Measurements from ENCODE around the gene HDAC9.

The HDAC9 gene

DNA sequence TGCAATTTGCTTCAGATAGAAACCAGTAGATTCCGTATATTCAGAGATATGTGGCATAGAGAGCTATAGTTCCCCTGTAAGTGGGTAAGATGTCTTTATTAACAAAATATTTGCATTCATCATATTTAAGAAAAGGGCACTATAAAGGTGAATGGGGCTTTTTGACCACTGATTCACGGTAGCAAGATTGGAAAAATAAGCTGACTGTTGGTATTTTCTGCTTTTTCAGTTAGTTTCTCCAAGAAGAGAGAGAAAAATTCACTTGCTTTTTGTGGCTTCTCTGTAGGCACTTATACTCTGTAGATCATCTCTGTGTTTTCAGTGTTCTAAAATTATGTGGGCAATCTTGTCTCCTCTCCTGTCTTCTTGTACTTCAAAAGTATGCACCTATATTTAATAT is 376.8 kb downstream of the HDAC9 start:
- no peak overlapping the region for H3K4me3 ChIP-seq (ENCODE audit: low read depth, low read length)
- DNase-seq (ENCODE audit: low read depth, low spot score), result no peak
- ChIA-PET CTCF (interaction anchor here (1.5 kb wide), 1 partner anchor 242 kb away, joined by 3 read pairs; no protein-coding TSS in a partner anchor), POLR2A (no interaction called here)
- TF ChIP-seq, protein P1, sequence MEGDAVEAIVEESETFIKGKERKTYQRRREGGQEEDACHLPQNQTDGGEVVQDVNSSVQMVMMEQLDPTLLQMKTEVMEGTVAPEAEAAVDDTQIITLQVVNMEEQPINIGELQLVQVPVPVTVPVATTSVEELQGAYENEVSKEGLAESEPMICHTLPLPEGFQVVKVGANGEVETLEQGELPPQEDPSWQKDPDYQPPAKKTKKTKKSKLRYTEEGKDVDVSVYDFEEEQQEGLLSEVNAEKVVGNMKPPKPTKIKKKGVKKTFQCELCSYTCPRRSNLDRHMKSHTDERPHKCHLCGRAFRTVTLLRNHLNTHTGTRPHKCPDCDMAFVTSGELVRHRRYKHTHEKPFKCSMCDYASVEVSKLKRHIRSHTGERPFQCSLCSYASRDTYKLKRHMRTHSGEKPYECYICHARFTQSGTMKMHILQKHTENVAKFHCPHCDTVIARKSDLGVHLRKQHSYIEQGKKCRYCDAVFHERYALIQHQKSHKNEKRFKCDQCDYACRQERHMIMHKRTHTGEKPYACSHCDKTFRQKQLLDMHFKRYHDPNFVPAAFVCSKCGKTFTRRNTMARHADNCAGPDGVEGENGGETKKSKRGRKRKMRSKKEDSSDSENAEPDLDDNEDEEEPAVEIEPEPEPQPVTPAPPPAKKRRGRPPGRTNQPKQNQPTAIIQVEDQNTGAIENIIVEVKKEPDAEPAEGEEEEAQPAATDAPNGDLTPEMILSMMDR (IDR thresholded peaks at IDR 0.05; ENCODE audit: insufficient read depth, low read length, missing control alignments), result no peak

- ChIA-PET CTCF (interaction anchor here (0.6 to 1.7 kb wide), 6 partner anchors 14 to 226 kb away, joined by 3 to 5 read pairs (median 3); no protein-coding TSS in a partner anchor), POLR2A (no interaction called here)
- H3K4me3 ChIP-seq (ENCODE audit: low read depth, low read length), result no peak overlapping the region
- TF ChIP-seq, protein P1 (IDR thresholded peaks at IDR 0.05; ENCODE audit: insufficient read depth, low read length, missing control alignments), result peak; percentile 64
- DNase-seq (ENCODE audit: low read depth, low spot score), result no peak
Observed at GRCh38 chr7:18873734-18874336, 378.3 kb downstream of the HDAC9 start.

DNA sequence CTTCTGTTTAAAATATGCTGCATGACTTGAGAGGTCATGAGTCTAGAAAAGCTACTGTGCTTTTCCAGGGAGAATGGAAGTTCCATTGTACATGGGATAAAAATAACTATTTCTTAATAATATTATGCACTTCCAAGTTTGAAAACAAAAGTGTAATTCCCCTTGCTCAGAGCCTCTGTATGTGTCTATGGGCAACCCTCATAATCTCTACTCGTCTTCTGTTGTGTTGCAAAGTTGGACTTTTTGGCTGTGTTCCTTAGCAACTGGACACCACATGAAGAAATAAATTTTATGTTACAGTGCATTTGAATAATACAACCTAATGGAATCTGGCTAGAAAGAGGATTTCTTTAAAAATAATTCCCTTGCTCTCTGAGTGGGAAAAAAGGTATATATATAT is 379.3 kb downstream of the HDAC9 start:
- ChIA-PET POLR2A (no interaction called here), CTCF (interaction anchor here (0.9 to 1.7 kb wide), 3 partner anchors 12 to 182 kb away, joined by 3 to 5 read pairs (median 3); no protein-coding TSS in a partner anchor)
- TF ChIP-seq, protein P1 (IDR thresholded peaks at IDR 0.05; ENCODE audit: insufficient read depth, low read length, missing control alignments), result no peak
- DNase-seq (ENCODE audit: low read depth, low spot score), result no peak
- no peak overlapping the region for H3K4me3 ChIP-seq (ENCODE audit: low read depth, low read length)

DNA sequence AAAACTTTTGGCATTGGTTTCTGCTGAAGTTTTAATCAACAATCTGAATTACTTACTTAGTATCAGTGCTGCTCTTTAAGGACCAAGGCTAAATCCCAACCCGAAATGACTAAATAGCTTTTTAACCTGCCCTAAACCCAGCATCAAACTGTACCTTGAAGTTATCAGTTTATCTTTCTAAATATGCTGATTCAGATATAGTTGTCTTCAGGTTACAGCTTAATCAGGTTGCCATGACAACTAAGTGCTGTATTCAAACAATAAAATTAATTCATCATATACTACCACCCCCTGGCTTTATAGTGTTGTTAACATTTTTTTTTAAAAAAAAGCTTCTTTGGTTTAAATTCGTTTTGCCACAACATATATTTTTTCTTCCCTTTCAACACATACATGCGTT is 382.3 kb downstream of the HDAC9 start:
- TF ChIP-seq, protein P1 (IDR thresholded peaks at IDR 0.05; ENCODE audit: insufficient read depth, low read length, missing control alignments), result no peak
- POLR2A ChIA-PET, result no interaction called here
- DNase-seq (ENCODE audit: low read depth, low spot score), result no peak
- CTCF ChIA-PET, result no interaction called here
- H3K4me3 ChIP-seq (ENCODE audit: low read depth, low read length), result no peak overlapping the region

GRCh38 chr7:18886832-18887231 is 391.3 kb downstream of the HDAC9 start:
- CTCF ChIA-PET, result interaction anchor here (1.1 to 1.3 kb wide), 3 partner anchors 13 to 222 kb away, joined by 3 to 5 read pairs (median 3); no protein-coding TSS in a partner anchor
- TF ChIP-seq, protein P1 (IDR thresholded peaks at IDR 0.05; ENCODE audit: insufficient read depth, low read length, missing control alignments), result no peak
- no peak for DNase-seq (ENCODE audit: low read depth, low spot score)
- POLR2A ChIA-PET, result no interaction called here
- H3K4me3 ChIP-seq (ENCODE audit: low read depth, low read length), result no peak overlapping the region

DNA sequence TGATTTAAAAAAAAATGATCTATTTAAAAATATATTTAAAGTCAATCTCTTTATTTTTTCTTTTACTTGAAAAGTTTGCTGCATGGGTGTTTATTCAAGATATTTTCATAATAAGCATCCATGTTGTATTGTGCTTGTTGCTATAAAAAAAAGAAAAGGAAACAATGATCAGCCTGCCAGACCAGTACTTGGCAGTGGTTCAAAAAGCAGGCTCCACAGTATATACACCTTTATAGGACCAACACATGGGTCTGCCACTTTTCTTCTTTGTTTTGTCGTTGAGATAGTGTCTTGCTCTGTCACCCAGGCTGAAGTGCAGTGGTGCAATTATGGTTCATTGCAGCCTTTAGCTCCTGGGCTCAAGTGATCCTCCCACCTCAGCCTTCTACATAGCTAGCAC is 393.9 kb downstream of the HDAC9 start:
- DNase-seq (ENCODE audit: low read depth, low spot score), result no peak
- CTCF ChIA-PET, result no interaction called here
- no peak overlapping the region for H3K4me3 ChIP-seq (ENCODE audit: low read depth, low read length)
- POLR2A ChIA-PET, result no interaction called here
- TF ChIP-seq, protein P1 (IDR thresholded peaks at IDR 0.05; ENCODE audit: insufficient read depth, low read length, missing control alignments), result no peak

Data from AG04449 (cell line).